ENCODE results near the gene TMEM53.

The TMEM53 gene

DNA sequence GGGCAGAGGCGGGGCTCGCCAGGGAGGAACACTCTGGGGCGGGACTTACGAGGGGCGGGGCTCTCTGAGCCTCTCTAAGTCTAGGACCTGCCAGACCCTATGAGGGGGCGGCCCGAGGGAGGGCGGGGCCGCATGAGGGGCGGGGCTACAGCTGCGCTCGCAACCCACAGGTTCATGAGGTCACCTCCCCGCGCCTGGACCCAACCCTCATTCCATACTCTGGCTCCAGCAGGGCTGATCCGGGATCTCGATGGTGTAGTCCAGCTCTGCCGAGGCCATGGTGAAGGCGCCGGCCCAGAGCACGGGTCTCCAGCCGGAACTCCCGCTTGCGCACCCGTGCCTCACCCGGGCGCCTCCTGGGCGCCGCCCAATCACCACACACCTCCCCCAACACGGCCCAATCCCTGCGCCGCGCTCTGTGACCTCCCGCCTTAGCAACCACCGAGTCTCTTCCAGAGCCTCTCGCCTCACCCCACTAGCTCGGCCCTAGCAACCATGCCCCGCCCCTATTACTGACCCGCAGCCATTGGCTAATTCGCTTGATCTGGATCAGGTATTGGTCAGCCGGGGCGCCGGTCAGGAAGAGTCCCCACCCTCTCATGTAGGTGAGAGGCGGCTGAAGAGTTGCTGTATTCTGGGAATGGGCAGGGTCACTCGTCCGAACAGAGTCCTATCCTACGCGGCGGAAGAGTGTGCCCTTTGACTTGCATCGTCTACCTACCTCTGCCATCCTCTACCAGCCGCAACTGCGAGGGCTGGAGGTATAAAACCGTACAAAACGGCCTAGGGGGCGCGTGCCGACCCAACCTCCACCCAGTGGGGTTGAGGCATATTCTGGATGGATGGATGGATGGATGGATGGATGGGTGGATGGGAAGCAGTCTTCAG, at the start of gene TMEM53, which contains the start of gene ARMH1:
Gene TMEM53, minus strand, starts transcription at position 369 of the 888 bp plus-strand sequence. Its CDS starts 90 bp downstream, at position 279.
Gene ARMH1, plus strand, starts transcription at position 602 of the 888 bp plus-strand sequence. CDS start 14,984 bp downstream, outside the sequence.
- peak; percentile 45; the same call in 1 of the 2 replicates for TF ChIP-seq POLR2AphosphoS5 (IDR thresholded peaks at IDR 0.05; ENCODE audit: borderline replicate concordance, low read depth, low read length)
- no peak for TF ChIP-seq EZH2 (IDR thresholded peaks at IDR 0.05)
- Histone ChIP-seq H3K9ac (ENCODE audit: insufficient read length) (peak within 1 kb of the TSS; percentile 75), H3K27ac (no peak within 1 kb of the TSS), H3K4me3 (peak within 1 kb of the TSS; percentile 98), H3K9me3 (ENCODE audit: low read depth, low read length) (no peaks in the 10 kb centered on the region), H3K36me3 (ENCODE audit: insufficient read depth, low read length) (no peaks in the 10 kb centered on the region)
- DNase-seq (ENCODE audit: low read depth, low spot score) = peak; percentile 86

DNA sequence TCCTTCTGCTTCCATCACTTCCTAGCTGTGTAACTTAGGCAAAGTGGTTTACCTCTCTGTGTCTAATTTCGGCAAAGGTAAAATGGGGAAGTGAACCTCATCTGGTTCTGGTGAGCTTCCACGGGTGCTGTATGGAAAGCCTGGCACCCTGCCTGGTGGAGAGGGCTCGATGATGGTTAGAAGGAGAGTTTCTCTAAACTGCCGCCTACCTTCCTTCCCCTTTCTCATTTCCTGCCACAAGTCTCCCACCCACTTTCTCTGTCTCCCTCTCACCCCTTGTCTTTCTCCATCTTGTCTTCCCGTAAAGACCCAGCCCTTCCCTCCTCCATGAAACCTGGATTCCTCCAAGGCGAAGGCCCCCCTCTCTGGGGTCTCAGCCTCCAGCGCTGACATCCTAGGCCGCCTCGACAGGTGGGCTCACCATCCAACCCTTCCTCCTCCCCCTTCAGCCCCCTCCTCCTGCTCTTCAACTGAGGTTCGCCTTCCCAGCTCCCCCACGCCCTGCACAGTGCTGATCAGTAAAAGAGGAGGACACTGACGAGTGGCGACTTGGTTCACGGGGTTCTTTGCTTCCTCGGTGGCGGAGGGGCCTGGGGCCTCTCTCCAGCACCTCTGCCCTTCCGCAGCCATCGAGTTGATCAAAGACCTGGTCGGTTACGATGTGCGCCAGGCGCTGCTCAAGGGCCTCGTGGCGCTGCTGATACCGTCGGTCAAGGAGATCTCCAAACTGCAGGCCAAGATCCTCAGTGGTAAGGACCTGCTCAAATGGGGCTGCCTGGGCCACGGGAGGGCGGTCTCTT, 49.4 kb upstream of the TMEM53 start:
- no peak overlapping the region for H3K9ac ChIP-seq (ENCODE audit: insufficient read length)
- no peak overlapping the region for H3K4me3 ChIP-seq
- no peak for DNase-seq (ENCODE audit: low read depth, low spot score)
- peak overlapping the region; percentile 54; the same call in 1 of the 2 replicates for H3K27ac ChIP-seq
- no peaks in the 10 kb centered on the region for H3K36me3 ChIP-seq (ENCODE audit: insufficient read depth, low read length)
- TF ChIP-seq POLR2AphosphoS5 (IDR thresholded peaks at IDR 0.05; ENCODE audit: borderline replicate concordance, low read depth, low read length) = no peak
- TF ChIP-seq EZH2 (IDR thresholded peaks at IDR 0.05) = no peak
- no peak for TF ChIP-seq FOXP2 (optimal IDR thresholded peaks at IDR 0.05; ENCODE audit: control extremely low read depth, extremely low read length, insufficient read depth)
- no peaks in the 10 kb centered on the region for H3K9me3 ChIP-seq (ENCODE audit: low read depth, low read length)

GRCh38 chr1:44723064-44723463, 48.8 kb upstream of the TMEM53 start:
- H3K9ac ChIP-seq (ENCODE audit: insufficient read length) = no peak overlapping the region
- no peak overlapping the region for H3K4me3 ChIP-seq
- H3K9me3 ChIP-seq (ENCODE audit: low read depth, low read length) = no peaks in the 10 kb centered on the region
- TF ChIP-seq EZH2 (IDR thresholded peaks at IDR 0.05) = no peak
- TF ChIP-seq POLR2AphosphoS5 (IDR thresholded peaks at IDR 0.05; ENCODE audit: borderline replicate concordance, low read depth, low read length) = no peak
- no peak for TF ChIP-seq FOXP2 (optimal IDR thresholded peaks at IDR 0.05; ENCODE audit: control extremely low read depth, extremely low read length, insufficient read depth)
- peak overlapping the region; percentile 54; the same call in 1 of the 2 replicates for H3K27ac ChIP-seq
- no peaks in the 10 kb centered on the region for H3K36me3 ChIP-seq (ENCODE audit: insufficient read depth, low read length)
- DNase-seq (ENCODE audit: low read depth, low spot score) = no peak

DNA sequence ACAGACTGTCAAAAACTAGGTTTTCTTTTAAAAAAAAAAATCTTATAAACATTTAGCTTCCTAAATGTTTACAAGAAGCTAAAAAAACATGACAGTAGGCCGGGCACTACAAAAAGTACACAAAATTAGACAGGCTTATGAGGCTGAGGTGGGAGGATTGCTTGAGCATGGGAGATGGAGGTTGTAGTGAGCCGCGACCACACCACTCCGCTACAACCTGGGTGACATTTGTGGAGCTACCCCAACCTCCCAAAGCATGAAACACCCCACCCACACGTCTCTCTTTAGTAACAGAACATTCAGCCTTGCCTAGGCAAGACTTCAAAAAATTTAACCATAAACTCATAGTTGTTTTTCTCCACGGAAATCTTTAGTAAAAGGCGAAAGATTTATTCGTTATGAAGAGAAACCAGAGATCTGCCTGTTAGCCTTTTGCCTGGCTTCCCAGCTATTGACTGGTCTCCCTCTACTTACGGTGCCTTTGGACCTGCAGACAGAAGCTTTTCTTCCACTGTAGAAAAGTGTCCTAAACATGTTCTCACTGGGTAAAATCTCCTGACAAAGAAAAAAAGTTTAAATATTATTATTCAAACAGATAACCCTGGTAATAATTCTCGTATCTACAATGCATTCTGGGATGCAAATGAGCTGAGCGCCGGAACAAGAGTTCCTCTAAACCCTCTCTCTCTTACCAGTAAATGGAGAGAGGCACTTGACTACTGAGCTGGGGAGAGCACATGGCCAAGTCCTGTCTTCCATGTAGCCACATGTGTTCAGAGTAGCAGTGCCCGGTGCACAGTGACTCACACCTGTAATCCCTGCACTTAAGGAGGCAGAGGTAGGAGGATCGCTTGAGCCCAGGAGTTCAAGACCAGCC, 47.4 kb upstream of the TMEM53 start:
- Histone ChIP-seq H3K9me3 (ENCODE audit: low read depth, low read length) (no peaks in the 10 kb centered on the region), H3K36me3 (ENCODE audit: insufficient read depth, low read length) (no peaks in the 10 kb centered on the region), H3K4me3 (peak overlapping the region; percentile 40), H3K27ac (peak overlapping the region; percentile 99), H3K9ac (ENCODE audit: insufficient read length) (peak overlapping the region; percentile 89)
- peak; percentile 98 for DNase-seq (ENCODE audit: low read depth, low spot score)
- TF ChIP-seq FOXP2 (optimal IDR thresholded peaks at IDR 0.05; ENCODE audit: control extremely low read depth, extremely low read length, insufficient read depth) (peak; percentile 97), EZH2 (IDR thresholded peaks at IDR 0.05) (no peak), POLR2AphosphoS5 (IDR thresholded peaks at IDR 0.05; ENCODE audit: borderline replicate concordance, low read depth, low read length) (peak; percentile 100)

DNA sequence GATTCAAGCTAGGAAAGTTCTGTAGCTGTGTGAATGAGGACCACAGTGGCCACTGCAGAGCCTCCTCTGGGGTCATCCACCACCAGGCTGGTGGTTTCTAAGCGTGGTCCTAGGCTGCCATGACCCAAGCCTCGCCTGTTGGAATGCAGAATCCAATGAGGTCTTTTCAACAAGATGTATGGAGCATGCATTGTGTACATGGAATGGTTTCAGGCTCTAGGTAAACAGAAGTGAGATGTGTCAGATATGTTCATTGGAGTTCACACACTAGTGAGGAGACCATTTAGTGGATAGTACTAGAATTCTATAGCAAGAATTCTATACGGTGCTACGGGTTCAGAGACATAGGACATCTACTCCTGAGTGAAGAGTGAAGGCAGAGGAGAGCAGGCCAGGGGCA, 46.0 kb upstream of the TMEM53 start:
- TF ChIP-seq FOXP2 (optimal IDR thresholded peaks at IDR 0.05; ENCODE audit: control extremely low read depth, extremely low read length, insufficient read depth) = no peak
- no peak for TF ChIP-seq POLR2AphosphoS5 (IDR thresholded peaks at IDR 0.05; ENCODE audit: borderline replicate concordance, low read depth, low read length)
- no peak for TF ChIP-seq EZH2 (IDR thresholded peaks at IDR 0.05)
- Histone ChIP-seq H3K9me3 (ENCODE audit: low read depth, low read length) (no peaks in the 10 kb centered on the region), H3K9ac (ENCODE audit: insufficient read length) (no peak overlapping the region), H3K4me3 (no peak overlapping the region), H3K36me3 (ENCODE audit: insufficient read depth, low read length) (no peaks in the 10 kb centered on the region), H3K27ac (no peak overlapping the region)
- DNase-seq (ENCODE audit: low read depth, low spot score) = no peak

GRCh38 chr1:44719318-44719717, 45.0 kb upstream of the TMEM53 start:
- DNase-seq (ENCODE audit: low read depth, low spot score) = no peak
- Histone ChIP-seq H3K9me3 (ENCODE audit: low read depth, low read length) (no peaks in the 10 kb centered on the region), H3K27ac (no peak overlapping the region), H3K36me3 (ENCODE audit: insufficient read depth, low read length) (no peaks in the 10 kb centered on the region), H3K4me3 (no peak overlapping the region), H3K9ac (ENCODE audit: insufficient read length) (no peak overlapping the region)
- no peak for TF ChIP-seq EZH2 (IDR thresholded peaks at IDR 0.05)
- TF ChIP-seq FOXP2 (optimal IDR thresholded peaks at IDR 0.05; ENCODE audit: control extremely low read depth, extremely low read length, insufficient read depth) = no peak
- TF ChIP-seq POLR2AphosphoS5 (IDR thresholded peaks at IDR 0.05; ENCODE audit: borderline replicate concordance, low read depth, low read length) = no peak

GRCh38 chr1:44718091-44718490, 43.8 kb upstream of the TMEM53 start:
- no peak for DNase-seq (ENCODE audit: low read depth, low spot score)
- Histone ChIP-seq H3K36me3 (ENCODE audit: insufficient read depth, low read length) (no peaks in the 10 kb centered on the region), H3K4me3 (no peak overlapping the region), H3K9me3 (ENCODE audit: low read depth, low read length) (no peaks in the 10 kb centered on the region), H3K9ac (ENCODE audit: insufficient read length) (peak overlapping the region; percentile 26), H3K27ac (no peak overlapping the region)
- TF ChIP-seq EZH2 (IDR thresholded peaks at IDR 0.05) (no peak), FOXP2 (optimal IDR thresholded peaks at IDR 0.05; ENCODE audit: control extremely low read depth, extremely low read length, insufficient read depth) (no peak), POLR2AphosphoS5 (IDR thresholded peaks at IDR 0.05; ENCODE audit: borderline replicate concordance, low read depth, low read length) (no peak)
